ENCODE data around the gene TFEB. TPM values are rescaled to one million over a fixed set of nuclear protein-coding genes. Genes with fewer than 3 reads are reported as not detected.

TFEB gene
- total and polyA plus RNA-seq, 2 of the 8 experiments (the other 6 are each of a cell fraction or from before 2014, with no cell fraction given) = 2.3 to 6.7 TPM

- Histone ChIP-seq H3K27me3 (replicated peaks in 1 of 4; ENCODE audit: control insufficient read depth in 3 of 4, extremely low read depth in 1 of 4, insufficient read depth in 3 of 4, low read length in 3 of 4) (no peaks in the 10 kb centered on the region), H4K20me1 (replicated peaks in 1 of 2; ENCODE audit: control insufficient read depth in 1 of 2, insufficient read depth in 2 of 2, low read length in 2 of 2) (peaks cover 0 to 3% of the 10 kb centered on the region in 2 experiments), H3K18ac (ENCODE audit: extremely low read depth, low read length) (no peak overlapping the region), H4K5ac (ENCODE audit: insufficient read length, low read depth, low read length) (no peak overlapping the region), H2BK120ac (replicated peaks; ENCODE audit: low read depth, low read length) (no peak overlapping the region), H4K91ac (replicated peaks; ENCODE audit: insufficient read length, low read length) (no peak overlapping the region), H2BK5ac (ENCODE audit: low read depth, low read length) (0 out of 2 replicates have a peak overlapping the region, but pooled peaks have one; percentile 24), H3K9ac (replicated peaks in 1 of 4; ENCODE audit: extremely low read depth in 1 of 4, low read depth in 3 of 4, low read length in 3 of 4) (no peak overlapping the region), H2BK20ac (ENCODE audit: low read length) (no peak overlapping the region), H3K4me2 (ENCODE audit: insufficient read depth in 1 of 2, low read depth in 2 of 2, low read length in 2 of 2) (no peak overlapping the region), H3K27ac (ENCODE audit: low read depth, low read length) (no peak overlapping the region), H3K23me2 (ENCODE audit: low read depth, low read length) (no peaks in the 10 kb centered on the region), H3K14ac (ENCODE audit: insufficient read length) (no peak overlapping the region), H2BK15ac (ENCODE audit: low read length) (no peak overlapping the region), H3K36me3 (ENCODE audit: control insufficient read depth in 2 of 4, insufficient read depth in 4 of 4, low read length in 3 of 4) (peaks cover 0 to 7% (median 4%) of the 10 kb centered on the region in 4 experiments; a peak in 5 of 8 replicates), H2BK12ac (ENCODE audit: low read depth, low read length) (no peak overlapping the region), H3K56ac (replicated peaks; ENCODE audit: insufficient read length, low read depth, low read length) (no peak overlapping the region), H3K9me3 (ENCODE audit: insufficient read depth in 2 of 2, low read depth in 1 of 2, low read length in 1 of 2) (no peaks in the 10 kb centered on the region), H3K79me2 (ENCODE audit: control insufficient read depth in 1 of 2, insufficient read depth in 2 of 2, low read length in 2 of 2) (no peaks in the 10 kb centered on the region), H3K4me3 (ENCODE audit: extremely low read depth in 1 of 4, insufficient read depth in 2 of 4, low read depth in 3 of 4, low read length in 4 of 4) (no peak overlapping the region), H4K8ac (ENCODE audit: extremely low read depth, insufficient read depth, low read length) (no peak overlapping the region; the same call in 1 of the 2 replicates), H3K79me1 (ENCODE audit: low read depth, low read length) (no peaks in the 10 kb centered on the region), H3K4me1 (replicated peaks in 1 of 4; ENCODE audit: control insufficient read depth in 3 of 4, insufficient read depth in 4 of 4, low read length in 3 of 4) (no peaks in the 10 kb centered on the region; a peak in 1 of 7 replicates), H2AFZ (ENCODE audit: low read length) (no peak overlapping the region), H3K23ac (ENCODE audit: insufficient read length) (no peak overlapping the region), H3K4ac (replicated peaks; ENCODE audit: insufficient read length, low read depth, low read length) (no peak overlapping the region), H2AK5ac (ENCODE audit: low read depth, low read length) (no peak overlapping the region)
- DNase-seq (ENCODE audit: low read depth in 1 of 2, low spot score in 2 of 2) = no peak
- ChIA-PET CTCF (ENCODE audit: partially characterized antibody) (interaction anchor here (0.7 to 1.9 kb wide), 7 partner anchors 29 to 77 kb away, joined by 3 to 12 read pairs (median 3); partner anchors contain the start of gene TFEB), POLR2A (ENCODE audit: partially characterized antibody) (no interaction called here)
- no peak for FAIRE-seq
- WGBS, 2 experiments (ENCODE audit: extremely low coverage in 1 of 2, insufficient coverage in 1 of 2, insufficient read length in 1 of 2, insufficient replicate concordance in 2 of 2, low coverage in 1 of 2, low lambda C conversion rate in 2 of 2, missing lambda C conversion rate in 1 of 2) = 93% methylated on average over 25 of the region's 29 CpGs; no CpG with 5 or more reads in 1 of the 2 experiments
- TF ChIP-seq PHF8 (conservative IDR thresholded peaks at IDR 0.05; ENCODE audit: low read depth, low read length) (no peak), KDM4A (IDR thresholded peaks at IDR 0.05; ENCODE audit: low read depth, low read length, severe bottlenecking) (no peak)
Measured at GRCh38 chr6:41771058-41771983, 35.9 kb upstream of the TFEB start.
